Breast epithelium (tissue), 4 donors: ENCODE data around the gene NAT9. TPM values are rescaled to one million over a fixed set of nuclear protein-coding genes. Genes with fewer than 3 reads are reported as not detected.

Source experiments
- DNase-seq, 2 donors: peaks; one replicate each; pipeline ENCODE4 v3.0.0-alpha.2; 2019; ENCODE audit warnings: low spot score in 2 of 2
- H3K27ac ChIP-seq, 2 donors: fragments of 200-600 bp; sonication (generic) in 1 of 2; one replicate each; pipeline ENCODE4 v1.5.1; 2016 to 2019; ENCODE audit warnings: mild to moderate bottlenecking in 1 of 2
- H3K27me3 ChIP-seq, 2 donors: fragments of 200-600 bp; sonication (generic) in 1 of 2; one replicate each; pipeline versions ENCODE4 v1.5.1 to v1.6.0; 2017 to 2019; ENCODE audit warnings: control low read depth in 1 of 2, mild to moderate bottlenecking in 1 of 2
- H3K36me3 ChIP-seq: fragments of 200-600 bp; one replicate; pipeline ENCODE4 v1.5.1; 2019
- H3K4me1 ChIP-seq, 2 donors: fragments of 200-600 bp; sonication (generic); one replicate each; pipeline ENCODE4 v1.5.1; 2016 to 2019; ENCODE audit warnings: control low read depth in 1 of 2
- H3K4me3 ChIP-seq, 3 donors: fragments of 200-600 bp; sonication (generic); 1 replicate in 2 of 3; 2 replicates in 1 of 3; pipeline ENCODE4 v1.5.1; 2016 to 2019; ENCODE audit warnings: mild to moderate bottlenecking in 3 of 3, moderate library complexity in 2 of 3
- H3K9me3 ChIP-seq, 2 donors: fragments of 200-600 bp; sonication (generic) in 1 of 2; one replicate each; pipeline ENCODE4 v1.5.1; 2016 to 2019; ENCODE audit warnings: control low read depth in 1 of 2
- CTCF ChIP-seq, 3 donors: fragments of 450-650 bp; IDR thresholded peaks; one replicate each; pipeline ENCODE4 v1.5.1; 2016 to 2017; ENCODE audit warnings: antibody characterized with exemption in 3 of 3, mild to moderate bottlenecking in 3 of 3, moderate library complexity in 3 of 3
- POLR2A ChIP-seq: fragments of 450-650 bp; IDR thresholded peaks from one replicate; pipeline ENCODE4 v1.6.1; 2016; ENCODE audit warnings: antibody characterized with exemption, mild to moderate bottlenecking, moderate library complexity
- POLR2AphosphoS5 ChIP-seq, 3 donors: sonication (generic); formaldehyde crosslinking; IDR thresholded peaks; one replicate each; pipeline ENCODE4 v1.6.1; 2017; ENCODE audit warnings: antibody characterized with exemption in 3 of 3
- intact Hi-C: fragments of 100-400 bp; cut with DNase I; formaldehyde crosslinking; loops from one replicate; pipeline ENCODE4 v1.15.1; 2023; ENCODE audit warnings: low total_unique reads
- total RNA-seq, 3 donors: library from RNA; depleted of rRNA; stranded (reverse); fragments of >200 nt; gene quantifications; one replicate each; pipeline ENCODE4 v1.1.0, GENCODE V29; 2016

The NAT9 gene
- total RNA-seq, 3 donors from 2014 or later, result 20.6 to 41.3 (median 40.0) TPM

DNA sequence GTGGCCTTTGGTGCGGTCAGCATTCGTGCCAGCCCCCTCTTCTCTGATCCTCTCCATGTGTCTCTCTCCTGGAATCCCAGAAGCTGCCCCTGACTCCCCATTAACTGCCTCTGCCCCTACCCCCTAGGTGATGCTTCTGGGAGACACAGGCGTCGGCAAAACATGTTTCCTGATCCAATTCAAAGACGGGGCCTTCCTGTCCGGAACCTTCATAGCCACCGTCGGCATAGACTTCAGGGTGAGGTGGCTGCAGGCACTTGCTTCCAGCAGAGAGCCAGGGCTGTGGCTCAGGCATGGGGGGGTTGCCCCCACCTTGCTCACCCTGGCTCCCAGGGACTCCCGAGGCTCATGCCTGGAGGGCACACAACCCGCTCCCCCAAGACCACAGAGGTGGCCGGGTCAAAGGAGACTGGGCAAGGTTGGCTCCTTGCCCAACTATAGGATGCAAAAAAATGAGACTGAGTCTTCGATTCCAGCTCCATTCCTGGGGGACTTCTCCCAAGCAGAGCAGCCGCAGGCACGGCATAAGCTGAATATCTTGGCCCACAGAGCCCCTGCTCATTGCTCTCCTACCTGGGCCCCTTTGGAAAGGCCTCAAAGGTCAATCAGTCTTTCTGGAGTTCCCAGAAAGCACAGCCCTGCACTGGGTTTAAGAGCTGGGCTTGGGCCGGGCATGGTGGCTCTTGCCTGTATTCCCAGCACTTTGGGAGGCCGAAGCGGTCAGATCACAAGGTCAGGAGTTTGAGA, 35.3 kb downstream of the NAT9 start:
- H3K4me3 ChIP-seq, result no peak overlapping the region
- H3K36me3 ChIP-seq, result no peaks in the 10 kb centered on the region
- H3K27me3 ChIP-seq, result peaks cover 0 to 55% of the 10 kb centered on the region in 2 donors
- no peak for DNase-seq
- H3K4me1 ChIP-seq, result no peaks in the 10 kb centered on the region
- intact Hi-C loops, result no loop called here
- TF ChIP-seq POLR2A (no peak), POLR2AphosphoS5 (IDR thresholded peaks at IDR 0.05) (no peak), CTCF (IDR thresholded peaks at IDR 0.05) (no peak)
- H3K9me3 ChIP-seq, result no peaks in the 10 kb centered on the region
- no peak overlapping the region for H3K27ac ChIP-seq

DNA sequence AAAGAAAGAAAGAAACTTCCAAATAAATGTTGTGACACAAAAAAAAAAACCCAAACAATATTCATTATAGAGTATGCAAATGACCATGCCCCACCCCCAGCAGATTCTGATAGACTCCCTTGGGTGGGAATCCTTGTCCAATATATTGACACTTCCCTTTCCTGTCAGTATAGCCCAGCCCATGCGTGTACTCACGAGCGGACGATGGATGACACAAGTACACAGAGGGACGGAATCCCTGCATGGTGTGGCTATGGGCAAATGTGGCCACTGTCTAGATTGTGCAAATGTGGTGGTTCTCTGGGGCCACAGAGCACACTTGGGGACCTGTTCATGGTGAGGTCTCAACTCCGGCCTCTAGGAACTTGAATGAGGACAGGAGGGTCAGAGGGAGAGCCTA, 36.0 kb downstream of the NAT9 start:
- Histone ChIP-seq H3K4me1 (no peaks in the 10 kb centered on the region), H3K4me3 (no peak overlapping the region), H3K36me3 (no peaks in the 10 kb centered on the region), H3K27ac (no peak overlapping the region), H3K9me3 (no peaks in the 10 kb centered on the region), H3K27me3 (peaks cover 0 to 60% of the 10 kb centered on the region in 2 donors)
- intact Hi-C loops, result no loop called here
- no peak for DNase-seq
- TF ChIP-seq POLR2AphosphoS5 (IDR thresholded peaks at IDR 0.05), result no peak

- H3K27me3 ChIP-seq, result peaks cover 0 to 61% of the 10 kb centered on the region in 2 donors
- intact Hi-C loops, result no loop called here
Observed at GRCh38 chr17:74739227-74739831, 36.8 kb downstream of the NAT9 start.

DNA sequence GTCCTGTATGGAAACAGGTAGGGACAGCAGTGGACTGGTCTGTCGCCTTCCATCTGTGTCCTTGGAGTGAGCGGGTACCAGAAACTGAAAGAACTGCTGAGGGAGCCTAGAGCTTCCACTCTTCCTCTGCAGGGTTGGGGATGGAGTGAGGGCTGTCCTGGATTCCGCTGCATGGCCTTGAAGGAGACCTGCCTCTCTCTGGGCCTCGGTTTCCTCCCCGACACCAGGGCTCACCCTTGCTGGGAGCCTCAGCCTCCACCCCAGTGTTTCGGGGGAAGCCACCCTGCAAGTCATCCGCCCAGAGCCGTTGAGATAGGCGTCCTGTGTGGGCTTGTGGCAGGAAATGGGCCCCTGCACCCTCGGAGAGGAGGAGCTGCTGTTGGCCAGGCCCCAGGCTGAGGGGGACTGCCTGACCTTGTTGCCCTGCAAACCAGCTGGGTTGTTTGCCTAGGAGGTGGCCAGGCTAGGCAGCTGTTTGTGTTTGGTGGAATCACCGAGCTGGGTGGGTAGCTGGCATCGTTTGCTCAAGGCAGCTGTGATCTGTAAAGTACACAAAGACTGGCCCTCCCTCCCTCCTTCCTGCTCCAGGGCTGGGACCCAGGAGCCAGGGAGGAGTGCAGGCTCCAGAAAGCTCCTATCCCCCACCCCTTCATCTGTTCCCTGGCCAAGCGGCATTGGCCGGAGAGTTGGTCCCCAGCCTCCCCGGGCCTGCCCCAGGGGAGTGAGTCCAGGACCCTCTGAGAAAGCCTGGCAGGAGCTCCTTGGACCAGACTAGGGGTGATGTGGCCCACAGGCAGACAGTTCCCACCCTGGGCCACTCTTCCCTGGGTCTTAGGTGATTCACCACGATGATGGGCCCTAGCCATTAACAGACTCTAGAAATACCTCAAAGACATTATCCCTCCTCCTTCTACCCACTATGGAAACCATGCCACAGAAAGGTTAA, 37.8 kb downstream of the NAT9 start:
- intact Hi-C loops, result no loop called here
- Histone ChIP-seq H3K36me3 (no peaks in the 10 kb centered on the region), H3K9me3 (no peaks in the 10 kb centered on the region), H3K4me1 (no peaks in the 10 kb centered on the region), H3K27me3 (peaks cover 0 to 61% of the 10 kb centered on the region in 2 donors), H3K27ac (no peak overlapping the region), H3K4me3 (peak overlapping the region in 2 of 3 donors; percentile 4 to 25)
- TF ChIP-seq POLR2AphosphoS5 (IDR thresholded peaks at IDR 0.05) (no peak), CTCF (IDR thresholded peaks at IDR 0.05) (no peak), POLR2A (no peak)
- no peak for DNase-seq

More at GRCh38 chr17:74739227-74739831, 36.8 kb downstream of the NAT9 start:
- H3K27ac ChIP-seq, result no peak overlapping the region
- TF ChIP-seq POLR2A, result no peak
- H3K4me3 ChIP-seq, result no peak overlapping the region
- H3K36me3 ChIP-seq, result no peaks in the 10 kb centered on the region
- no peaks in the 10 kb centered on the region for H3K9me3 ChIP-seq
- no peaks in the 10 kb centered on the region for H3K4me1 ChIP-seq
- no peak for DNase-seq

- H3K4me3 ChIP-seq, result peak overlapping the region; percentile 25 to 62 (median 40)
- DNase-seq, result no peak
- intact Hi-C loops, result no loop called here
- no peak overlapping the region for H3K27ac ChIP-seq
- H3K9me3 ChIP-seq, result no peaks in the 10 kb centered on the region
- TF ChIP-seq POLR2A (no peak), POLR2AphosphoS5 (IDR thresholded peaks at IDR 0.05) (no peak), CTCF (IDR thresholded peaks at IDR 0.05) (no peak)
- peaks cover 0 to 61% of the 10 kb centered on the region in 2 donors for H3K27me3 ChIP-seq
- H3K4me1 ChIP-seq, result no peaks in the 10 kb centered on the region
- H3K36me3 ChIP-seq, result no peaks in the 10 kb centered on the region
Observed at GRCh38 chr17:74737299-74738050, 38.7 kb downstream of the NAT9 start.
